HepG2 (cell line): ENCODE data around the gene GALR3. TPM values are rescaled to one million over a fixed set of nuclear protein-coding genes. Genes with fewer than 3 reads are reported as not detected.

Experiments used
- CBX2 ChIP-seq, 2 experiments: fragments of 200-600 bp in 1 of 2; sonication (generic); formaldehyde crosslinking in 1 of 2; IDR thresholded peaks; 2 replicates each; pipeline versions ENCODE4 v1.7.0 to v1.8.1; 2018 to 2022; ENCODE audit warnings: low read depth in 2 of 2, low read length in 1 of 2, mild to moderate bottlenecking in 1 of 2, missing genetic modification reagents in 1 of 2
- HDAC6 ChIP-seq: fragments of 200-600 bp; sonication (generic); IDR thresholded peaks from 2 replicates; pipeline ENCODE4 v1.7.0; 2017; ENCODE audit warnings: mild to moderate bottlenecking, antibody characterized with exemption, low read length, low read depth
- HES4 ChIP-seq: sonication (generic); formaldehyde crosslinking; IDR thresholded peaks from 2 replicates; pipeline ENCODE4 v1.9.0; 2021; ENCODE audit warnings: mild to moderate bottlenecking, missing genetic modification reagents, borderline replicate concordance
- HHEX ChIP-seq: IDR thresholded peaks from 2 replicates; pipeline ENCODE4 v1.6.1; 2016; ENCODE audit warnings: control low read depth
- HIVEP1 ChIP-seq: sonication (generic); formaldehyde crosslinking; IDR thresholded peaks from 2 replicates; pipeline ENCODE4 v1.4.0; 2020; ENCODE audit warnings: mild to moderate bottlenecking, missing genetic modification reagents
- MAFK ChIP-seq, 2 experiments: IDR thresholded peaks in 1 of 2; conservative IDR thresholded peaks in 1 of 2; 2 replicates each; pipeline ENCODE4 v1.6.1; 2011; ENCODE audit warnings: improper control_type of control experiment in 2 of 2, low read length in 2 of 2
- NFYB ChIP-seq: sonication (generic); formaldehyde crosslinking; IDR thresholded peaks from 2 replicates; pipeline ENCODE4 v1.4.0; 2020; ENCODE audit warnings: missing genetic modification reagents
- ZBTB21 ChIP-seq: sonication (generic); formaldehyde crosslinking; IDR thresholded peaks from 2 replicates; pipeline ENCODE4 v1.4.0; 2020; ENCODE audit warnings: missing genetic modification reagents
- ZMYM4 ChIP-seq: sonication (generic); formaldehyde crosslinking; IDR thresholded peaks from 2 replicates; pipeline ENCODE4 v1.8.1; 2023; ENCODE audit warnings: mild to moderate bottlenecking, missing genetic modification reagents
- ZNF235 ChIP-seq: sonication (generic); formaldehyde crosslinking; IDR thresholded peaks from 2 replicates; pipeline ENCODE4 v1.8.1; 2023; ENCODE audit warnings: mild to moderate bottlenecking, missing genetic modification reagents, borderline replicate concordance
- ZNF577 ChIP-seq: sonication (generic); formaldehyde crosslinking; IDR thresholded peaks from 2 replicates; pipeline ENCODE4 v1.4.0; 2020; ENCODE audit warnings: mild to moderate bottlenecking, low read depth, missing genetic modification reagents, borderline replicate concordance
- ZNF773 ChIP-seq: sonication (generic); formaldehyde crosslinking; IDR thresholded peaks from 2 replicates; pipeline ENCODE4 v1.4.0; 2020; ENCODE audit warnings: missing genetic modification reagents, borderline replicate concordance
- ZNF879 ChIP-seq: sonication (generic); formaldehyde crosslinking; IDR thresholded peaks from 2 replicates; pipeline ENCODE4 v1.8.1; 2023; ENCODE audit warnings: missing genetic modification reagents
- polyA plus RNA-seq, 8 experiments: library from polyadenylated mRNA; depleted of rRNA in 3 of 8; stranded (reverse) in 7 of 8; unstranded in 1 of 8; fragments of >200 nt; fragmentation: Illumina TruSeq in 4 of 8; extraction: Trizol in 4 of 8; gene quantifications; 2 replicates each; pipeline versions ENCODE4 v1.2.1 to v1.2.3, GENCODE V29; 2011 to 2016; ENCODE audit warnings: low read depth in 4 of 8, missing spikeins in 1 of 8, mixed read lengths in 1 of 8; ENCODE audit not compliant: insufficient read depth in 1 of 8
- total RNA-seq, 5 experiments: library from RNA; depleted of rRNA; stranded (reverse); fragments of >200 nt; fragmentation: Illumina TruSeq; extraction: Trizol; gene quantifications; 2 replicates each; pipeline ENCODE4 v1.2.3, GENCODE V29; 2016; ENCODE audit warnings: low read depth in 1 of 5
- TF ChIP-seq, protein P1 (sequence below): conservative IDR thresholded peaks from 2 replicates; pipeline ENCODE4 v1.6.1; 2018; ENCODE audit warnings: missing genetic modification reagents
- TF ChIP-seq, protein P2 (sequence below): sonication (generic); formaldehyde crosslinking; IDR thresholded peaks from 2 replicates; pipeline ENCODE4 v1.4.0; 2020; ENCODE audit warnings: missing genetic modification reagents, borderline replicate concordance
- TF ChIP-seq, protein P3 (sequence below): sonication (generic); formaldehyde crosslinking; conservative IDR thresholded peaks from 2 replicates; pipeline ENCODE4 v1.4.0; 2020; ENCODE audit warnings: mild to moderate bottlenecking, missing genetic modification reagents, moderate library complexity
- TF ChIP-seq, protein P4 (sequence below): IDR thresholded peaks from 2 replicates; pipeline ENCODE4 v1.6.1; 2016; ENCODE audit warnings: mild to moderate bottlenecking, missing biosample characterization, missing genetic modification reagents

The GALR3 gene
- total and polyA plus RNA-seq, 2 of the 13 experiments (the other 11 are each of a cell fraction or from before 2014, with no cell fraction given), result 0.13 TPM; not detected in 1

DNA sequence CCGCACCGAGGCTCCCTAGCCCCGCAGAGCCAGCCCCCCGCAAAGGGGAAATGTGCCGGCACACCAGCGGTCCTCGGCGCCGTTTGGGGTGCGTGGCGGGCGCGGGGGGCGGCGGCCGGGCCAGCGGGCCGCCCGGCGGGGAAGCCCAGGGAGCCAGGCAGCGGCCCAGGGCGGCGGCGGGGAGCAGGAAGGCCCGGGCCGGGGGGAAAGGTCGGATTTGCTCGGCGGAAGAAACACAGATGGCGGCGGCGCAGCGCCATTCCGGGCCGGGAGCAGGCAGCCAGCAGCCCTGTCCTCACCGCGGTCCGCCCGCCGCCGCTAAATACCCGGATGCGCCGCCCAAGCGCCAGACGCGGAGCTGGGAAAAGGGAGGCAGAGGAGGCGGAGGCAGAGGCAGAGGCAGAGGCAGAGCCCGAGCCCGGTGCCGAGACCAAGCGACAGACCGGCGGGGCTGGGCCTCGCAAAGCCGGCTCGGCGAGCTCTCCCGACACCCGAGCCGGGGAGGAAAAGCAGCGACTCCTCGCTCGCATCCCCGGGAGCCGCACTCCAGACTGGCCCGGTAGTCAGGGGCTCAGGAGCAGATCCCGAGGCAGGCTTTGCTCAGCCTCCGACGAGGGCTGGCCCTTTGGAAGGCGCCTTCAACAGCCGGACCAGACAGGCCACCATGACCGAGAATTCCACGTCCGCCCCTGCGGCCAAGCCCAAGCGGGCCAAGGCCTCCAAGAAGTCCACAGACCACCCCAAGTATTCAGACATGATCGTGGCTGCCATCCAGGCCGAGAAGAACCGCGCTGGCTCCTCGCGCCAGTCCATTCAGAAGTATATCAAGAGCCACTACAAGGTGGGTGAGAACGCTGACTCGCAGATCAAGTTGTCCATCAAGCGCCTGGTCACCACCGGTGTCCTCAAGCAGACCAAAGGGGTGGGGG, 18.0 kb upstream of the GALR3 start (continued):
- TF ChIP-seq ZNF235 (CRISPR knock-in tag) (no peak), ZBTB21 (CRISPR knock-in tag) (no peak; the same call in 1 of the 2 replicates), MAFK (conservative IDR thresholded peaks at IDR 0.05 in 1 of 2, IDR thresholded peaks at IDR 0.05 in 1 of 2; ENCODE audit: low read length in 2 of 2) (no peak), CBX2 (IDR thresholded peaks at IDR 0.05; ENCODE audit: low read depth, low read length) (no peak), CBX2 (CRISPR knock-in tag; IDR thresholded peaks at IDR 0.05; ENCODE audit: low read depth) (no peak), ZMYM4 (CRISPR knock-in tag) (peak; percentile 60), HES4 (CRISPR knock-in tag) (peak; percentile 76), ZNF577 (no peak), HIVEP1 (CRISPR knock-in tag) (no peak), NFYB (no peak), ZNF879 (CRISPR knock-in tag) (peak; percentile 64; the same call in 1 of the 2 replicates), HHEX (CRISPR knock-in tag) (no peak), HDAC6 (no peak), ZNF773 (CRISPR knock-in tag) (0 out of 2 replicates have a peak, but pooled peaks have one; percentile 59)
- TF ChIP-seq, protein P1, sequence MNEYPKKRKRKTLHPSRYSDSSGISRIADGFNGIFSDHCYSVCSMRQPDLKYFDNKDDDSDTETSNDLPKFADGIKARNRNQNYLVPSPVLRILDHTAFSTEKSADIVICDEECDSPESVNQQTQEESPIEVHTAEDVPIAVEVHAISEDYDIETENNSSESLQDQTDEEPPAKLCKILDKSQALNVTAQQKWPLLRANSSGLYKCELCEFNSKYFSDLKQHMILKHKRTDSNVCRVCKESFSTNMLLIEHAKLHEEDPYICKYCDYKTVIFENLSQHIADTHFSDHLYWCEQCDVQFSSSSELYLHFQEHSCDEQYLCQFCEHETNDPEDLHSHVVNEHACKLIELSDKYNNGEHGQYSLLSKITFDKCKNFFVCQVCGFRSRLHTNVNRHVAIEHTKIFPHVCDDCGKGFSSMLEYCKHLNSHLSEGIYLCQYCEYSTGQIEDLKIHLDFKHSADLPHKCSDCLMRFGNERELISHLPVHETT (CRISPR knock-in tag), result no peak; the same call in 1 of the 2 replicates
- TF ChIP-seq, protein P2, sequence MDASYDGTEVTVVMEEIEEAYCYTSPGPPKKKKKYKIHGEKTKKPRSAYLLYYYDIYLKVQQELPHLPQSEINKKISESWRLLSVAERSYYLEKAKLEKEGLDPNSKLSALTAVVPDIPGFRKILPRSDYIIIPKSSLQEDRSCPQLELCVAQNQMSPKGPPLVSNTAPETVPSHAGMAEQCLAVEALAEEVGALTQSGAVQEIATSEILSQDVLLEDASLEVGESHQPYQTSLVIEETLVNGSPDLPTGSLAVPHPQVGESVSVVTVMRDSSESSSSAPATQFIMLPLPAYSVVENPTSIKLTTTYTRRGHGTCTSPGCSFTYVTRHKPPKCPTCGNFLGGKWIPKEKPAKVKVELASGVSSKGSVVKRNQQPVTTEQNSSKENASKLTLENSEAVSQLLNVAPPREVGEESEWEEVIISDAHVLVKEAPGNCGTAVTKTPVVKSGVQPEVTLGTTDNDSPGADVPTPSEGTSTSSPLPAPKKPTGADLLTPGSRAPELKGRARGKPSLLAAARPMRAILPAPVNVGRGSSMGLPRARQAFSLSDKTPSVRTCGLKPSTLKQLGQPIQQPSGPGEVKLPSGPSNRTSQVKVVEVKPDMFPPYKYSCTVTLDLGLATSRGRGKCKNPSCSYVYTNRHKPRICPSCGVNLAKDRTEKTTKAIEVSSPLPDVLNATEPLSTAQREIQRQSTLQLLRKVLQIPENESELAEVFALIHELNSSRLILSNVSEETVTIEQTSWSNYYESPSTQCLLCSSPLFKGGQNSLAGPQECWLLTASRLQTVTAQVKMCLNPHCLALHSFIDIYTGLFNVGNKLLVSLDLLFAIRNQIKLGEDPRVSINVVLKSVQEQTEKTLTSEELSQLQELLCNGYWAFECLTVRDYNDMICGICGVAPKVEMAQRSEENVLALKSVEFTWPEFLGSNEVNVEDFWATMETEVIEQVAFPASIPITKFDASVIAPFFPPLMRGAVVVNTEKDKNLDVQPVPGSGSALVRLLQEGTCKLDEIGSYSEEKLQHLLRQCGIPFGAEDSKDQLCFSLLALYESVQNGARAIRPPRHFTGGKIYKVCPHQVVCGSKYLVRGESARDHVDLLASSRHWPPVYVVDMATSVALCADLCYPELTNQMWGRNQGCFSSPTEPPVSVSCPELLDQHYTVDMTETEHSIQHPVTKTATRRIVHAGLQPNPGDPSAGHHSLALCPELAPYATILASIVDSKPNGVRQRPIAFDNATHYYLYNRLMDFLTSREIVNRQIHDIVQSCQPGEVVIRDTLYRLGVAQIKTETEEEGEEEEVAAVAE (CRISPR knock-in tag), result no peak
- TF ChIP-seq, protein P3, sequence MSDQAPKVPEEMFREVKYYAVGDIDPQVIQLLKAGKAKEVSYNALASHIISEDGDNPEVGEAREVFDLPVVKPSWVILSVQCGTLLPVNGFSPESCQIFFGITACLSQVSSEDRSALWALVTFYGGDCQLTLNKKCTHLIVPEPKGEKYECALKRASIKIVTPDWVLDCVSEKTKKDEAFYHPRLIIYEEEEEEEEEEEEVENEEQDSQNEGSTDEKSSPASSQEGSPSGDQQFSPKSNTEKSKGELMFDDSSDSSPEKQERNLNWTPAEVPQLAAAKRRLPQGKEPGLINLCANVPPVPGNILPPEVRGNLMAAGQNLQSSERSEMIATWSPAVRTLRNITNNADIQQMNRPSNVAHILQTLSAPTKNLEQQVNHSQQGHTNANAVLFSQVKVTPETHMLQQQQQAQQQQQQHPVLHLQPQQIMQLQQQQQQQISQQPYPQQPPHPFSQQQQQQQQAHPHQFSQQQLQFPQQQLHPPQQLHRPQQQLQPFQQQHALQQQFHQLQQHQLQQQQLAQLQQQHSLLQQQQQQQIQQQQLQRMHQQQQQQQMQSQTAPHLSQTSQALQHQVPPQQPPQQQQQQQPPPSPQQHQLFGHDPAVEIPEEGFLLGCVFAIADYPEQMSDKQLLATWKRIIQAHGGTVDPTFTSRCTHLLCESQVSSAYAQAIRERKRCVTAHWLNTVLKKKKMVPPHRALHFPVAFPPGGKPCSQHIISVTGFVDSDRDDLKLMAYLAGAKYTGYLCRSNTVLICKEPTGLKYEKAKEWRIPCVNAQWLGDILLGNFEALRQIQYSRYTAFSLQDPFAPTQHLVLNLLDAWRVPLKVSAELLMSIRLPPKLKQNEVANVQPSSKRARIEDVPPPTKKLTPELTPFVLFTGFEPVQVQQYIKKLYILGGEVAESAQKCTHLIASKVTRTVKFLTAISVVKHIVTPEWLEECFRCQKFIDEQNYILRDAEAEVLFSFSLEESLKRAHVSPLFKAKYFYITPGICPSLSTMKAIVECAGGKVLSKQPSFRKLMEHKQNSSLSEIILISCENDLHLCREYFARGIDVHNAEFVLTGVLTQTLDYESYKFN (CRISPR knock-in tag), result no peak; the same call in 1 of the 2 replicates
- TF ChIP-seq, protein P4, sequence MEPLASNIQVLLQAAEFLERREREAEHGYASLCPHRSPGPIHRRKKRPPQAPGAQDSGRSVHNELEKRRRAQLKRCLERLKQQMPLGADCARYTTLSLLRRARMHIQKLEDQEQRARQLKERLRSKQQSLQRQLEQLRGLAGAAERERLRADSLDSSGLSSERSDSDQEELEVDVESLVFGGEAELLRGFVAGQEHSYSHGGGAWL (CRISPR knock-in tag), result peak; percentile 78; the same call in 1 of the 2 replicates
